Activated CD8-positive, alpha-beta memory T cell treated with anti-CD3 and anti-CD28 coated beads, Interleukin-2, amount 50 U/mL, for 24 hours (primary cell): ENCODE data around the gene AUTS2.

ENCODE experiments used
- DNase-seq: peaks from one replicate; pipeline ENCODE4 v3.0.0-alpha.2; 2020; ENCODE audit errors: extremely low read depth

Gene AUTS2

GRCh38 chr7:69722843-69723242 lies 124.6 kb downstream of the AUTS2 start:
- no peak for DNase-seq

- no peak for DNase-seq
These were observed 125.4 kb downstream of the AUTS2 start for GRCh38 chr7:69723663-69724062.

GRCh38 chr7:69728304-69728703 lies 130.0 kb downstream of the AUTS2 start:
- DNase-seq, result no peak

GRCh38 chr7:69732203-69732602 lies 133.9 kb downstream of the AUTS2 start:
- DNase-seq, result no peak

DNA sequence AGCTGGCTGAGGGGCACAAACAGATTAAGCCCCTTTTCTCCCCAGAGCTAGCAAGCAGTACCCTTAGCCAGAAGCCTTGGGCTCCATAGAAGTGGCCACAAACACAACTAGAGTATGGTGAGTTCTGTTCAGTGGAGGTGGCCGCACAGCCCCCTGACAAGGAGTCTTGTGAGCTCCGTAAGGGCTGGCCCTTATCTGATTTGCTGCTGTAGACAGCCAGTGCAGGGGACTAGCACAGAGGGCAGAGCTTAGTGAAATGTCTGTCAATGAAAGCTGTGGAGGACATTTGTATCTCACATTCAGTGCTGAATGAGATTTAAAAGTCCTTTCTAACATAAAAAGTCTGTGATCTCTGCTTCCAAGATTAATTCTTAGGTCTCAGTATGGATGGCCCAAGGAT lies 137.3 kb downstream of the AUTS2 start:
- no peak for DNase-seq

DNA sequence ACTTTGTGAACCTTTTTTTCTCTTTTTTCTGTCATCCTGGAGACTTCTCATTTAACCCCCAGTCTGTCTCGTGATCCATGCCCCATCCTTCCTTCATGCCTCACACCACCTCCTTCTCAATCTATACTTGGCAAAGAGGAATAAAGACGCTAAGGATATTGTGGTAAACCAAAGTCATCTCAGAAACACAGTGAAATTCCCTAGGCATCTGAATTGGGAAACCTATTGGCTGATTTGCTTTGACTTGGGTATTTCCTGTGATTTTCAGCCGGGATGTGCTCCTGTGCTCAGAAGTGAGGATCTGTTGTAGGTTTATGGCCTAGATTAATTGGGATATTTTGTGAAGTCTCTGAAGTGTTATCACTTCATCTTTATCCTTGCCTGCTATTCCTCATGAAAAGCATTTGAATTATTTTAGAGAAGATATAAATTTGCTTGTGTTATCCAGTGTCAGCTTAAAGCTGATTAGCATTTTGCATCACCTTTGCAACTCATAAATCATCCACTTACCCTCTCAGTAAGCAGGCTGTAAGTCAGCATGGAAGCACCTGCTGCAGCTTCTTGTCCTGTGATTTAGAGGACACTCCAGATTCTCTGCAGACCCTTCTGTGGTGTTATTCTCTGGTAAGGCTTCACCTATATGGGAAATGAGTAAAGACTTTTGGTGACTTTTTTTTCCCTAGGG lies 138.0 kb downstream of the AUTS2 start:
- DNase-seq, result no peak

DNA sequence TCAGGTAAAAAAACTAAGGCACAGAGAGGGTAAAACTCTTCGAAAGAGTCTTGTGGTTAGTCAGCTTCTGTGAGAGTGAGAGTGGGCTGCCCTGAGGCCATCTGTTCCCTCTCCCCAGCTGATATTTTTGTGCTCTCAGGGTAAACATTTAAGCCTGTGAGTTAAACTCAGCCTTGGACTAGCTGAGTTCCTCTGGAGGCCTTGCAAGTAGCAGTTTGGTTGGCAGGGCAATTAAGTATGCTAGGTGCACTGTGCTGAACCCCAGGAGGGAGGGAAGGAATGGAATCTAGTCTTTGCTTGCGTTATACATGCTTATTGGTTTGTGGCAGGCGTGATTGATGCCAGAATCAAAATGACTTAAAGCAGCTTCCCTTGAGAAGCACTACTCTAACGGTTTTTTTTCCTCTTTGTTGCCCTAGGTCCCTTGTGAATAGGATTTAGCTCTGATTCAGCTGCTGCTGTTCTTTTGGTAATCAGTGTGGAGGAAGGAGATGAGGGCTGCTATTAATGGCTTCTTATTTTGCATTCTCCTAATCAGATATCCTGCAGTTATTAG lies 140.2 kb downstream of the AUTS2 start:
- DNase-seq, result no peak

DNA sequence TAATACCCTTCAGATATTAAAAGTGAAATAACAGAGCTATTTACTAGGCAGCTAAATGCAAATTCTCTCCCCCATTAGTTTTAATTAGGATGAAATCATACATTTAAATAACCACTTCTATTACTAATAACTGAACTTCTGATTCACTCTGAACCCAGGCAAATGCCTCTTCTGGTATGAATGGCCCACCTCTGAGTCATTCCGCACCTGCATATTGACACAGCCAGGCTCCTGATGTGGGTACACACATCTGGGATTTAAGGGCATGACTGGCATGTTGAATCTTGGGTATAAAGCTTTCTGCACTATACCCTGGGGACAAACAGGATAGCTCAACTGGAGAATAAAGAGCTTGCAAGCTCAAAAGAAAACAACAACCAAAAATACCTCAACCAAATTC lies 140.9 kb downstream of the AUTS2 start:
- DNase-seq, result no peak

- DNase-seq, result no peak
These were observed 141.7 kb downstream of the AUTS2 start for GRCh38 chr7:69739931-69740431.

- no peak for DNase-seq
These were observed 144.0 kb downstream of the AUTS2 start for GRCh38 chr7:69742237-69742636.

DNA sequence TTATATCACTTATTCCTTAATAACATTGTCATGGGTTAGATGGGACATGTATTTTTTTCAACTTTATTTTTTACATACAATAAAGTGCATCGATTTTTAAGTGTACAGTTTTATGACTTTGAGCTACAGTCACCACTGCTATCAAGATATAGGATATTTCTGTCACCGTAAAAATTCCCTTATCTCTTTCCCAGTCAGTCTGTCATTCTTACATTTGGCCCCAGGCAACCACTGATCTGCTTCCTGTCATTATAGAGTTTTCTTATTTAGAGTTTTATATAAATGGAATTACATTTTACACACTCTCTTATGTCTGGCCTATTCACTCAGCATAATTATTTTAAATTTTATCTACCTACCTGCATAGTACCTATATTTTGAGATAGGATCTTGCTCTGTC lies 145.2 kb downstream of the AUTS2 start:
- no peak for DNase-seq

DNA sequence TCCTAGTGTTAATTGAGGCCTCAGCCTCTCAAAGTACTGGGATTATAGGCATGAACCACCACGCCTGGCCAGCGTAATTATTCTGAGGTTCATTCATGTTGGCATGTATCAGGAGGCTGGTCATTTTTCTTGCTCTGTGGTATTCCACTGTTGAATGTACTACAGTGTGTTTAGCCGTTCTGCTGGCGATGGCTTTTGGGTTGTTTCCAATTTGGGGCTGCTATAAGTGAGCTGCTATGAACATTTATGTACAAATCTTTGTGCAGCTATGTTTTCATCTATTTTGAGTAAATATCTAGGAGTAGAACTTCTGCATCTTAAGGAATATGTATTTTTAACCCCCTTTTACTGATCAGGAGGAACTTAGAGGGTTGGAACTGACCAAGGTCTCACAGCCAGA lies 145.8 kb downstream of the AUTS2 start:
- DNase-seq, result no peak

DNA sequence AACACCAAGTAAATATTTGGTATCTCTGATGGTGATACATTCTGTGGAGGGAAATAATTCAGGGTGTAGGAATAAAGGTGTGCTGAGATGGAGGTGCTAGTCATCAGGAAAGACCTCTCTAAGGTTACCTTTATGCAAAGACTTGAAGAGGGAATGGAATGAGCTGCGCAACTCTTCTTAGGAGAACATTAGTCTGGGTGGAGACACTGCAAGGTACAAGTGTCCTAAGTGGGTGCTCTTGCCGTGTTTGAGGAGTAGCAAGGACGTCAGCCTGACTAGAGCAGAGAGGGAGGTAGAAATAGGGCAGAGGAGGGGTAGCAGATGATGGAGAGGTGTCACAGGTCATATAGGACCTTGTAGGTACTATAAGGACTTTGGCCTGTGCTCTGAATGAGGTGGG lies 148.1 kb downstream of the AUTS2 start:
- no peak for DNase-seq

- DNase-seq, result no peak
These were observed 148.9 kb downstream of the AUTS2 start for GRCh38 chr7:69747144-69747543.

- DNase-seq, result no peak
These were observed 150.3 kb downstream of the AUTS2 start for GRCh38 chr7:69748530-69748929.

GRCh38 chr7:69749372-69749979 lies 151.2 kb downstream of the AUTS2 start:
- no peak for DNase-seq

- no peak for DNase-seq
These were observed 151.7 kb downstream of the AUTS2 start for GRCh38 chr7:69749994-69750393.

DNA sequence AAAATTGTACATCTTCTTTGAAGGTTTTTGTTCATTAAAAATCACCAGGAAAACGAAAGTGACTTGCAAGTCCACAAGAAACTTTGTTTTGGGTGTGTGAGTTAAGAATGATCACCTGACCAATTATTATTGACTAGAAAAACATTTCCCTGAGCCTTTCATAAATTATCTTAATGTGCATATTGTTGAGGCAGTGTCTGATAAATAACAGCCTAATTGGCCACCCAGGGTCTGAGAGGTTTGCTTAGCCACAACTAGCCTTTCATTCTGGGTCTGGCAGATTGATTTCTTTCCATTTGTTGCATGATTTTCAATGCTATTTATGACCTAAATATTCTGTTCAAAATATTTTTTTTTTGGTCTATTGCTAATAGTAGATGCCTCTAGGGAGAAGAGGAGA lies 152.8 kb downstream of the AUTS2 start:
- no peak for DNase-seq

DNA sequence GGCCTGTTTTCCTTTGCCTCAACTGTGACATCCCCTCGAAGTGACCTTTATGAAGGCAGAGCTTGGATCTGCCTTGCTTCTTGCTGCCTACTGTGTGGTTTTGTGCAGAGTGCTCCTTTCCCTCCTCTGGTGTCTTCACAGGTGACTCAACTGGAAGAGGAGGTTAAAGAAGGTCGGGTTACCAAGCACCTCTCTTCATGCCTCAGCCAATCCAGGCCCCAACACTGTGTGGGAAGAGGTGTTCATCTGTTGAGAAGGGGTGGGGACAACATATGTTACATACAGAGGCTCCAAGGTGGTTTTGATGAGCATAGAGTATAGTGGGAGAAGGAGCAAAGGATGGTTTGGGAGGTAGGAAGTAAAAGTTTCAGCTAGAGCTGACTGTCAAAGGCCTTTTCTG lies 155.7 kb downstream of the AUTS2 start:
- DNase-seq, result no peak

DNA sequence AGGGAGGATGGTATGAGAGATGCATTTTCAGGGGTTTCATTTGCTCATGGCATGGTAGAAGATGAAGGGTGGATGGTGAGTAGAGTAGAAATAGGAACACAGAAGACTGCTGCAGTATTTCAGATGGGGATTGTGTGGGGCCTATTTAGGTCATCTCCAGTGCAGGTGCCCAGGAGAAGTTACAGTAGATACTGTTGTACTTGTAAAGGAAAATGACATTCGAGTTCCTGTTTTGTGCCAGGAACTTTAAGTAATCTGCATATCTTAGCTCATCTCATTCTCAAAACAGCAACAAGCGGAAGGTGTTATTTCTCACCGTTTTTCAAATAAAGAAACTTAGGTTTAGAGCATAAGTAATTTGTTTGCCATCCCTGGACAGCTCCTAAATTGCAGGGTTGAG lies 156.2 kb downstream of the AUTS2 start:
- no peak for DNase-seq

DNA sequence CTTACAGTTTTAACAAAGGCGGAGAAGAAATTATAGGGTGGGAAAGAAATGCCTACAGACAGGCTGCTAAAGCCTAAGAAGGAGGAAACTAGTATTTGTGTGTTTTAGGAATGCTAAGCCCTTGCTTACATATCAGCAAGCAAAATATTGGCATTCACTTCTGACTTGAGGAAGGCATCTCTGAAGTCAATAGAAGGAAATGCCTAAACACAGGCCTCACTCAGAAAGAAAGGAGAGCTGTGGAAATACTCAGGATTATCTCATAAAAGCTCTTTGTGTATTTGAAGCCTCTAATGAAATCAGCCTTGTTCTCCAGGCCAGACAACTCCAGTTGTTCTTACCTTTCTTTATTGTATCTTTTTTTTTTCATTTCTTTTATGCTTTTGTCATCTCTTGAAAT lies 158.0 kb downstream of the AUTS2 start:
- DNase-seq, result no peak

- DNase-seq, result no peak
These were observed 159.3 kb downstream of the AUTS2 start for GRCh38 chr7:69757528-69757927.

GRCh38 chr7:69757981-69758430 lies 159.7 kb downstream of the AUTS2 start:
- DNase-seq, result no peak
